T-helper 2 cell treated with Interferon-gamma antibody and Interleukin-4, amounts not matched to agents 5 μg/mL and 100 μg/mL, for 36 hours (primary cell): ENCODE measurements around the gene F7.

Experiments used
- DNase-seq: peaks from one replicate; pipeline ENCODE4 v3.0.0; 2021; ENCODE audit warnings: low spot score
- H3K27ac Mint-ChIP-seq: one replicate; pipeline ENCODE4 v1.8.0; 2021; ENCODE audit warnings: mild to moderate bottlenecking, mixed read lengths
- H3K27me3 Mint-ChIP-seq: one replicate; pipeline ENCODE4 v1.8.0; 2021; ENCODE audit warnings: low read depth, mixed read lengths
- H3K36me3 Mint-ChIP-seq: one replicate; pipeline ENCODE4 v1.8.0; 2021; ENCODE audit warnings: low read depth, mixed read lengths
- H3K4me1 Mint-ChIP-seq: one replicate; pipeline ENCODE4 v1.8.0; 2021; ENCODE audit warnings: low read depth, mixed read lengths
- H3K4me3 Mint-ChIP-seq: one replicate; pipeline ENCODE4 v1.8.0; 2022; ENCODE audit warnings: mild to moderate bottlenecking, moderate library complexity, mixed read lengths
- H3K9me3 Mint-ChIP-seq: one replicate; pipeline ENCODE4 v1.8.0; 2021; ENCODE audit warnings: mixed read lengths

The F7 gene

DNA sequence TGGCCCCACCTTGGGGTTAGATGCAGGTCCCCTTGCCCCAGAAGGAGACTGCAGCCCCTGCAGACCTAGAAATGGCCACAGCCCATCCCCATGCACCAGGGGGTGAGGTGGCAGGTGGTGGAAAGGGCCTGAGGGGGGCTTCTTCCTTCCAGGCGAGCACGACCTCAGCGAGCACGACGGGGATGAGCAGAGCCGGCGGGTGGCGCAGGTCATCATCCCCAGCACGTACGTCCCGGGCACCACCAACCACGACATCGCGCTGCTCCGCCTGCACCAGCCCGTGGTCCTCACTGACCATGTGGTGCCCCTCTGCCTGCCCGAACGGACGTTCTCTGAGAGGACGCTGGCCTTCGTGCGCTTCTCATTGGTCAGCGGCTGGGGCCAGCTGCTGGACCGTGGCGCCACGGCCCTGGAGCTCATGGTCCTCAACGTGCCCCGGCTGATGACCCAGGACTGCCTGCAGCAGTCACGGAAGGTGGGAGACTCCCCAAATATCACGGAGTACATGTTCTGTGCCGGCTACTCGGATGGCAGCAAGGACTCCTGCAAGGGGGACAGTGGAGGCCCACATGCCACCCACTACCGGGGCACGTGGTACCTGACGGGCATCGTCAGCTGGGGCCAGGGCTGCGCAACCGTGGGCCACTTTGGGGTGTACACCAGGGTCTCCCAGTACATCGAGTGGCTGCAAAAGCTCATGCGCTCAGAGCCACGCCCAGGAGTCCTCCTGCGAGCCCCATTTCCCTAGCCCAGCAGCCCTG, 12.8 kb downstream of the F7 start:
- H3K4me1 Mint-ChIP-seq = no peaks in the 10 kb centered on the region
- no peak for DNase-seq
- no peak overlapping the region for H3K27ac Mint-ChIP-seq
- H3K9me3 Mint-ChIP-seq = no peaks in the 10 kb centered on the region
- no peaks in the 10 kb centered on the region for H3K36me3 Mint-ChIP-seq
- H3K27me3 Mint-ChIP-seq = no peaks in the 10 kb centered on the region
- no peak overlapping the region for H3K4me3 Mint-ChIP-seq

- H3K27me3 Mint-ChIP-seq = no peaks in the 10 kb centered on the region
- no peak overlapping the region for H3K27ac Mint-ChIP-seq
- no peak overlapping the region for H3K4me3 Mint-ChIP-seq
These were observed 13.7 kb downstream of the F7 start for GRCh38 chr13:113119166-113119821.

DNA sequence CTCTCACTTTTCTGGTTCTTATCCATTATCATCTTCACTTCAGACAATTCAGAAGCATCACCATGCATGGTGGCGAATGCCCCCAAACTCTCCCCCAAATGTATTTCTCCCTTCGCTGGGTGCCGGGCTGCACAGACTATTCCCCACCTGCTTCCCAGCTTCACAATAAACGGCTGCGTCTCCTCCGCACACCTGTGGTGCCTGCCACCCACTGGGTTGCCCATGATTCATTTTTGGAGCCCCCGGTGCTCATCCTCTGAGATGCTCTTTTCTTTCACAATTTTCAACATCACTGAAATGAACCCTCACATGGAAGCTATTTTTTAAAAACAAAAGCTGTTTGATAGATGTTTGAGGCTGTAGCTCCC, 14.2 kb downstream of the F7 start:
- no peaks in the 10 kb centered on the region for H3K4me1 Mint-ChIP-seq
- H3K36me3 Mint-ChIP-seq = no peaks in the 10 kb centered on the region
- no peak overlapping the region for H3K4me3 Mint-ChIP-seq
- no peak overlapping the region for H3K27ac Mint-ChIP-seq
- DNase-seq = no peak
- H3K9me3 Mint-ChIP-seq = no peaks in the 10 kb centered on the region
- no peaks in the 10 kb centered on the region for H3K27me3 Mint-ChIP-seq

More at GRCh38 chr13:113119166-113119821, 13.7 kb downstream of the F7 start:
- no peaks in the 10 kb centered on the region for H3K4me1 Mint-ChIP-seq
- DNase-seq = no peak
- no peaks in the 10 kb centered on the region for H3K36me3 Mint-ChIP-seq
- H3K9me3 Mint-ChIP-seq = no peaks in the 10 kb centered on the region

- no peak for DNase-seq
- peaks cover under 1% of the 10 kb centered on the region for H3K27me3 Mint-ChIP-seq
- no peaks in the 10 kb centered on the region for H3K9me3 Mint-ChIP-seq
- no peaks in the 10 kb centered on the region for H3K36me3 Mint-ChIP-seq
- no peaks in the 10 kb centered on the region for H3K4me1 Mint-ChIP-seq
- no peak overlapping the region for H3K27ac Mint-ChIP-seq
- H3K4me3 Mint-ChIP-seq = no peak overlapping the region
These were observed 14.9 kb downstream of the F7 start for GRCh38 chr13:113120300-113121182.

DNA sequence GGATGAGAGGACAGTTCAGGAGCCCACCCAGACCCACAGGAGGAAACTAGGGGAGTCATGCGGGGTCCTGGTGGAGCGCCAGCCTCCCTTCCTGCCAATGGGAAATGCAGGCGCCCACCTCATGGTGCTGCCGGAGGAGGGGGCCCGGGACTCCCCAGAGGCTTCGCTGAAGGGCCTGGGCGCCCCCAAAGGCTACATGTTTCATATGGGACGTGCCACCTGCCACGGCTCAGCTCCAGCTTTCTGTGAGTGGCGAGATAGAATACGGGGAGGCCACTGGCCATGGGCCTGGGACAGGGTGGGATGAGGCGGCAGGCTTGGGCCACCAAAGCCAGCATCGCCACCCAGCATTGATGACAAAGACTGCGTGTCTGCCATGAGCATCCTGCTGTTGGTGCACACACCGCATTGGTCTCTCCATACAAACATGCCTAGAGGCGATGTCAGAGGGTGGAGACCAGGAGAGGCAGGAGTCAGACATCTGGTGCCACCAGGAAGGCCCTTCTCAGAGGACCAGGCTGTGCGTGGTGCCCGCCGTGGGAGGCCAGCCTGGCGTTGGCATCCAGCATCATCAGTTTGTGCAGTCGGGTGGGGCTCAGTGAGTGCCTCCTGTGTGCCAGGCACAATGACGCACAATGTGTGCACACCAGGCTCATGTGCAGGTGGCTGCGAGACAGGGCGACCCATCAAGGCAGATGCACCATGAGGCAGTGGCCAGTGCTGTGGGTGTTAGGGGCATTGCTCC, 15.8 kb downstream of the F7 start:
- no peaks in the 10 kb centered on the region for H3K4me1 Mint-ChIP-seq
- no peaks in the 10 kb centered on the region for H3K9me3 Mint-ChIP-seq
- no peak for DNase-seq
- no peak overlapping the region for H3K4me3 Mint-ChIP-seq
- peaks cover 3% of the 10 kb centered on the region for H3K27me3 Mint-ChIP-seq
- no peaks in the 10 kb centered on the region for H3K36me3 Mint-ChIP-seq
- no peak overlapping the region for H3K27ac Mint-ChIP-seq

DNA sequence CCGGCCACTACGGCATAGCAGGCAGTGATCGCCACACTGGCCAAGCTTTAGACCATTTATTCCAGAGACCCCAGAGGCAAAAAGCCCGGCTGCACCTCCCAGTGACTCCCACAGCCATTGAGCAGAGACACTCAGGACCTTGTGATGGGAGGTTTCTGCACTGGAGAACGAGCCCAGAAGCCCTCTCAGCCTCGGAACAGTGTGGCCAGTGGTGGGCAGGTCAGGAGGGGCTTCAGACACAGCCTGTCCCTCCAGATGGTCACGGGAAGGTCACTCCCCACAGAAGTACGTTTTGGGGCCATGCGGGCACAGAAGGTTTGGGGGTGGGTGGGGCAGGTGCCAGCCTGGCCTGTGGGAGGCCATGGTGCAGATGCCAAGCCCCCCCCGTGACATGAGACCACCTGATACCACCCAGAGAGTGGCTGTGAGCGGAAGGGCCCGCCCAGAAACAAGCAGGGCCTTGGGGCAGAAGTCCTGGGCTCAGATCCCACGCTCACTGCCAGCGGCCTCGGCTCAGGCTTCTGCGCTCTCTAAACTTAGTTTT, 16.4 kb downstream of the F7 start:
- no peaks in the 10 kb centered on the region for H3K4me1 Mint-ChIP-seq
- H3K36me3 Mint-ChIP-seq = no peaks in the 10 kb centered on the region
- no peak overlapping the region for H3K4me3 Mint-ChIP-seq
- H3K9me3 Mint-ChIP-seq = no peaks in the 10 kb centered on the region
- peaks cover 7% of the 10 kb centered on the region for H3K27me3 Mint-ChIP-seq
- DNase-seq = no peak
- H3K27ac Mint-ChIP-seq = no peak overlapping the region

DNA sequence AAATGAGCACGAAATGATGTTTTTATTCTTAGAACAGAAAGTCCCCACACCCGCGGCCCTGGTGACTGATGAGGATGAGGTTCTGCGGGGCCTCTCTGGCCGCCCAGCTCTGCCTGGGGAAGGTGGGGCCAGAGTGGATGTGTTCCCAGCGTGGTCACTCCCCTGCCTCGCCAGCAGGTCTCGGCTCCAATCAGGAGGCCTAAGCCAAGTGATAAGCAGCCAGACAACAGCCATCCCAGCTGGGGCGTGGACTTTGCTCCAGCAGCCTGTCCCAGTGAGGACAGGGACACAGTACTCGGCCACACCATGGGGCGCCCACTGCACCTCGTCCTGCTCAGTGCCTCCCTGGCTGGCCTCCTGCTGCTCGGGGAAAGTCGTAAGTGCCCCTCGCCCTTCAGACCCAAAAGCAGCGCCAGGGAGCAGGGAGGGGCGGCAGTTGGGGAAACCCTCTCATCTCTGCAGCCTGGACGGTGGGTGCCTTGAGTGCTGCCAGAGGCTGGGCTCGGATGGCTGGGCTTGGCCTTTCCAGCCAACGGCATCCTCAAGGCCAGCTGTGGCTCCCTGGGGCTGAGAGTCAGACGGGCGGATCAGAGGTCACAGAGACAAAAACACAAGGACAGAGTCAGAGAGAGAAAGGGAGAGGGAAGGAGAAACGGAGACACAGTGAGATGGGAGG, 17.1 kb downstream of the F7 start, which contains the start of gene F10:
Gene F10 (plus strand): TSS at position 250 of the 676 bp plus-strand sequence. CDS start 57 bp downstream, at position 307.
- H3K9me3 Mint-ChIP-seq = no peaks in the 10 kb centered on the region

DNA sequence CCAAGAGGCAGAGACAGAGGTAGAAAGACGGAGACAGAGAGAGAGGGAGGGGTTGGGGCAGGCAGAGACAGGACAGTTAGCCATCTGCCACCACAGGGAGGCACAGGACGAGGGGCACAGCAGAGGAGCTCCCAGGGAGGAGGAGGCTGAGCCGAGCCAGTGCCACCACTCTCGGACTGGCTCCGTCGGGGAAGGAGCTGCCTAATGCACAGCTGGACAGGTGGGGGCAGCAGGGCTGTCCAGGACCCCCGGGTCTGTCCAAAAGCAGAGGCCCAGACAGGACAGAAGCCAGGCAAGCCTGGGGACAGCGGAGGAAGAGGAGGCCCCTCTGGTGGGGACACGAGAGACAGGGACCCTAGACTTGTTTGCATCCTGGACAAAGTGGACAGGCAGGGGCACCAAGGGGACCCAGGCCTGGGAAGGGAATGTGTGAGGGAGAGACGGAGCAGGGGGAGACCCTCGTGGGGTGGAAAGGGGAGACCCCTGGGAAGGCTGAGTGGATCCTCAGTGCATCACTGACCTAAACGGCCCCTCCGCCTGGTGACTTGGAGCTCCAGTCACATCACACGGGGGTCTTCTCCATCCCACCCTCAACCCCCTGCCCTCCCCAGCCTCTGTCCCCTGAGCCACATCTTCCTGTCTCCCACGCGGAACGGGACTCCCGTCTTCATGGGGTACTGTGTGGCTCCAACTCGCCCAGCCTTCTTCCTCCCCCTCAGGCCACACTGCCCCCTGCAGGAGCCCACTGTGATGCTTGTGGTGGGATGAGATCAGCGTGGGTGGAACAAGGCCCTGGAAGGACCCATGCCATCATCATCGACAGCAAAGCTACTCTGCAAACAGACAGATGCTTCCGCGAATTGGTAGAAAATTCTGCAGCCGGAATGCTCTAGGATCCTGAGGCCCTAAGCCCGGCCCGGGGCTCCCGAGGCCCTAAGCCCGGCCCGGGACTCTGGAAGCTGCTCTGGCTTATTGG, 17.9 kb downstream of the F7 start:
- no peaks in the 10 kb centered on the region for H3K9me3 Mint-ChIP-seq
- no peaks in the 10 kb centered on the region for H3K4me1 Mint-ChIP-seq
- no peaks in the 10 kb centered on the region for H3K36me3 Mint-ChIP-seq
- H3K27ac Mint-ChIP-seq = no peak overlapping the region
- no peak overlapping the region for H3K4me3 Mint-ChIP-seq
- peaks cover 14% of the 10 kb centered on the region for H3K27me3 Mint-ChIP-seq
- no peak for DNase-seq

More for the DNA sequence above, 17.1 kb downstream of the F7 start, which contains the start of gene F10:
- peaks cover 12% of the 10 kb centered on the region for H3K27me3 Mint-ChIP-seq
- H3K27ac Mint-ChIP-seq = no peak within 1 kb of the TSS
- H3K36me3 Mint-ChIP-seq = no peaks in the 10 kb centered on the region
- H3K4me1 Mint-ChIP-seq = no peaks in the 10 kb centered on the region
- H3K4me3 Mint-ChIP-seq = no peak within 1 kb of the TSS
- DNase-seq = no peak

DNA sequence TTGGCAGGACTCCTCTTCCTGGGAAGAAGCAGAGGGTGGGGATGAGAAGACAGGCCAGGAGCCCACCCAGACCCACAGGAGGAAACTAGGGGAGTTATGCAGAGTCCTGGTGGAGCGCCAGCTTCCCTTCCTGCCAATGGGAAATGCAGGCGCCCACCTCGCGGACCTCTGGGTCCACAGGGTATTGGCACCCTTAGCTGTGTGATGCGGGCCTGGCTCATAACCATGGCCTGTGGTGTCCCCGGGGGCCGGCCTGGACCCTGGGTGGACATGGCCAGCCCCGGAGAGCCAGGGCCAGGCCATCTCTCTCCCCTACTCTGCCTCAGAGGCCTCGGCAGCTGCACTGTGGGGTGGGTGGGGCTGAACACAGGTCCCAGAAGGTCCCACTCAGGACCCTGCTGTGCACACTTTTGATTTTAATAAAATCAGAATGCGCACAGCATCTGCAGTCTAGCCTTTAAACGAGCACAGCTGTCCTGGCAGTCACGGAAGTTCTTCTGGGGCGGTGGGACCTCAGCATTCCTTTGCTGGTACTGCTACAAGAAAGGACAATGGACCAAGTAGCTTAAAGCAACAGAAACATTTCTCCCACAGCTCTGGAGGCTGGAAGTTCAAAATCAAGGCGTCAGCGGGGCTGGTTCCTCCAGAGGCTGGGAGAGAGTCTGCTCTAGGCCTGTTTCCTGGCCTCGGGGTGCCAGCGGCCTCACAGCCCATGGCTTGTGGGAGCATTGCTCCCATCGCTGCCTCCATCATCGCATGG, 18.8 kb downstream of the F7 start:
- H3K4me3 Mint-ChIP-seq = no peak overlapping the region

GRCh38 chr13:113125506-113126264, 20.1 kb downstream of the F7 start:
- peaks cover 24% of the 10 kb centered on the region for H3K27me3 Mint-ChIP-seq
- no peak overlapping the region for H3K4me3 Mint-ChIP-seq
- no peaks in the 10 kb centered on the region for H3K36me3 Mint-ChIP-seq
- no peak for DNase-seq
- H3K27ac Mint-ChIP-seq = no peak overlapping the region
- H3K9me3 Mint-ChIP-seq = no peaks in the 10 kb centered on the region
- H3K4me1 Mint-ChIP-seq = peaks cover 2% of the 10 kb centered on the region

More for the DNA sequence above, 18.8 kb downstream of the F7 start:
- Mint-ChIP-seq H3K4me1 (peaks cover 2% of the 10 kb centered on the region), H3K27ac (no peak overlapping the region), H3K36me3 (no peaks in the 10 kb centered on the region), H3K9me3 (no peaks in the 10 kb centered on the region), H3K27me3 (peaks cover 21% of the 10 kb centered on the region)
- no peak for DNase-seq
